SK-N-SH (cell line): ENCODE results near the gene NTPCR. TPM values are rescaled to one million over a fixed set of nuclear protein-coding genes. Genes with fewer than 3 reads are reported as not detected.

Experiments
- CTCF ChIA-PET: fragments of 300-600, 350-600 bp; formaldehyde crosslinking; extraction: SDS; loops from one replicate; lab custom pipeline; 2021; lab: Yijun Ruan, JAX
- POLR2A ChIA-PET: fragments of 350-600 bp; sonication (Branson Sonifier 250); formaldehyde crosslinking; extraction: SDS; loops from one replicate; lab custom pipeline; 2020; ENCODE audit warnings: antibody characterized with exemption, inconsistent platforms; lab: Yijun Ruan, JAX
- DNase-seq: peaks from one replicate; pipeline ENCODE4 v3.0.0; 2012
- H2AFZ ChIP-seq: fragments of 200-600 bp; sonication (generic); 2 replicates; pipeline ENCODE4 v1.8.1; 2016; ENCODE audit warnings: antibody characterized with exemption, mild to moderate bottlenecking, low read depth
- H3F3A ChIP-seq: fragments of 200-600 bp; sonication (generic); replicated peaks from 2 replicates; pipeline ENCODE3; 2016; ENCODE audit warnings: antibody characterized with exemption, mild to moderate bottlenecking; ENCODE audit not compliant: insufficient read depth
- H3K27ac ChIP-seq, 2 experiments: fragments of 200-500 bp in 1 of 2; fragments of 200-600 bp in 1 of 2; sonication (Bioruptor generic) in 1 of 2; sonication (generic), shearing (Covaris generic) in 1 of 2; 2 replicates each; pipeline versions ENCODE4 v1.5.1 to v1.6.1; 2014 to 2016; ENCODE audit warnings: low read depth in 2 of 2, inconsistent platforms in 1 of 2, low read length in 1 of 2, mild to moderate bottlenecking in 1 of 2, mixed read lengths in 1 of 2
- H3K27me3 ChIP-seq: fragments of 200-600 bp; sonication (generic), shearing (Covaris generic); 2 replicates; pipeline ENCODE4 v1.6.1; 2016; ENCODE audit warnings: mixed run types; ENCODE audit not compliant: insufficient read depth
- H3K36me3 ChIP-seq, 2 experiments: fragments of 200-500 bp in 1 of 2; fragments of 200-600 bp in 1 of 2; sonication (Bioruptor generic) in 1 of 2; sonication (generic) in 1 of 2; replicated peaks in 1 of 2; 2 replicates each; pipeline versions ENCODE3 to v1.5.1; 2014 to 2016; ENCODE audit warnings: low read length in 1 of 2, mild to moderate bottlenecking in 1 of 2; ENCODE audit not compliant: insufficient read depth in 2 of 2, control insufficient read depth in 1 of 2
- H3K4me1 ChIP-seq, 2 experiments: fragments of 200-500 bp in 1 of 2; fragments of 200-600 bp in 1 of 2; sonication (Bioruptor generic) in 1 of 2; sonication (generic), shearing (Covaris generic) in 1 of 2; 2 replicates each; pipeline versions ENCODE4 v1.5.1 to v1.6.1; 2014 to 2016; ENCODE audit warnings: low read depth in 1 of 2, low read length in 1 of 2, mixed run types in 1 of 2; ENCODE audit not compliant: insufficient read depth in 2 of 2, control insufficient read depth in 1 of 2
- H3K4me2 ChIP-seq: fragments of 200-600 bp; sonication (generic), shearing (Covaris generic); 2 replicates; pipeline ENCODE4 v1.6.1; 2017; ENCODE audit warnings: mixed run types
- H3K4me3 ChIP-seq, 2 experiments: fragments of 200-500 bp in 1 of 2; fragments of 200-600 bp in 1 of 2; sonication (Bioruptor generic) in 1 of 2; sonication (generic), shearing (Covaris generic) in 1 of 2; 2 replicates each; pipeline versions ENCODE4 v1.5.1 to v1.8.1; 2014 to 2016; ENCODE audit warnings: low read depth in 2 of 2, inconsistent platforms in 1 of 2, low read length in 1 of 2, mild to moderate bottlenecking in 1 of 2, mixed read lengths in 1 of 2, moderate library complexity in 1 of 2
- H3K79me2 ChIP-seq: fragments of 200-600 bp; sonication (generic); 2 replicates; pipeline ENCODE4 v1.8.1; 2017; ENCODE audit warnings: mild to moderate bottlenecking; ENCODE audit not compliant: insufficient read depth
- H3K9ac ChIP-seq: fragments of 200-600 bp; sonication (generic); 2 replicates; pipeline ENCODE4 v1.6.1; 2017; ENCODE audit warnings: mixed run types
- H3K9me2 ChIP-seq: fragments of 200-600 bp; sonication (generic); 2 replicates; pipeline ENCODE4 v1.6.1; 2017; ENCODE audit warnings: mixed run types
- H3K9me3 ChIP-seq: fragments of 200-600 bp; sonication (generic); 2 replicates; pipeline ENCODE4 v1.6.1; 2017; ENCODE audit warnings: mixed run types, mild to moderate bottlenecking, moderate library complexity
- H4K20me1 ChIP-seq: fragments of 200-600 bp; sonication (generic); 2 replicates; pipeline ENCODE4 v1.6.1; 2017; ENCODE audit warnings: mild to moderate bottlenecking, mixed run types; ENCODE audit not compliant: insufficient read depth
- CHD2 ChIP-seq: fragments of 150-350 bp; IDR thresholded peaks from 2 replicates; pipeline ENCODE4 v1.6.1; 2018; ENCODE audit warnings: low read length; ENCODE audit not compliant: partially characterized antibody
- CTCF ChIP-seq: fragments of 200-600 bp; sonication (generic); IDR thresholded peaks from 2 replicates; pipeline ENCODE4 v1.6.1; 2017; ENCODE audit warnings: antibody characterized with exemption, mild to moderate bottlenecking, moderate library complexity
- FOSL2 ChIP-seq: IDR thresholded peaks from 2 replicates; pipeline ENCODE4 v1.4.0; 2012; ENCODE audit warnings: low read depth, mild to moderate bottlenecking, moderate library complexity, borderline replicate concordance
- GATA2 ChIP-seq: sonication (generic); formaldehyde crosslinking; IDR thresholded peaks from 2 replicates; pipeline ENCODE4 v1.5.0; 2020; ENCODE audit warnings: mild to moderate bottlenecking, missing genetic modification reagents
- IRF3 ChIP-seq: fragments of 150-350 bp; IDR thresholded peaks from 2 replicates; pipeline ENCODE4 v1.6.1; 2016; ENCODE audit warnings: mild to moderate bottlenecking, low read depth, low read length
- MEF2A ChIP-seq: IDR thresholded peaks from 2 replicates; pipeline ENCODE4 v1.4.0; 2012; ENCODE audit warnings: low read depth, borderline replicate concordance
- MXI1 ChIP-seq: IDR thresholded peaks from 2 replicates; pipeline ENCODE4 v1.6.1; 2012; ENCODE audit warnings: mild to moderate bottlenecking, low read depth, low read length, improper control_type of control experiment
- POLR2AphosphoS5 ChIP-seq: IDR thresholded peaks from 2 replicates; pipeline ENCODE4 v1.6.1; 2012; ENCODE audit warnings: low read depth, low read length
- REST ChIP-seq: IDR thresholded peaks from 2 replicates; pipeline ENCODE4 v1.6.1; 2012; ENCODE audit warnings: mild to moderate bottlenecking, low read depth, low read length, moderate library complexity
- RXRA ChIP-seq: IDR thresholded peaks from 2 replicates; pipeline ENCODE4 v1.4.0; 2012; ENCODE audit warnings: low read depth, mild to moderate bottlenecking, borderline replicate concordance
- SIN3A ChIP-seq: IDR thresholded peaks from 2 replicates; pipeline ENCODE4 v1.6.1; 2012; ENCODE audit warnings: low read depth, mild to moderate bottlenecking, low read length, moderate library complexity, borderline replicate concordance
- TAF1 ChIP-seq: IDR thresholded peaks from 2 replicates; pipeline ENCODE4 v1.6.1; 2012; ENCODE audit warnings: low read depth, mild to moderate bottlenecking, low read length, moderate library complexity, borderline replicate concordance
- TCF12 ChIP-seq: IDR thresholded peaks from 2 replicates; pipeline ENCODE4 v1.4.0; 2012
- TEAD4 ChIP-seq: IDR thresholded peaks from 2 replicates; pipeline ENCODE4 v1.4.0; 2012; ENCODE audit warnings: mild to moderate bottlenecking, borderline replicate concordance; ENCODE audit not compliant: insufficient read depth
- USF1 ChIP-seq: IDR thresholded peaks from 2 replicates; pipeline ENCODE4 v1.4.0; 2012; ENCODE audit warnings: low read depth, borderline replicate concordance
- YY1 ChIP-seq: IDR thresholded peaks from 2 replicates; pipeline ENCODE4 v1.4.0; 2012; ENCODE audit warnings: low read depth, mild to moderate bottlenecking
- ZBTB33 ChIP-seq: IDR thresholded peaks from 2 replicates; pipeline ENCODE4 v1.4.0; 2012; ENCODE audit warnings: low read depth, borderline replicate concordance
- WGBS: methylation state at CpG from one replicate; pipeline ENCODE4 v1.1.6; 2017; ENCODE audit warnings: low lambda C conversion rate; 5-methylcytosine and 5-hydroxymethylcytosine counted together
- polyA plus RNA-seq, 3 experiments: library from polyadenylated mRNA; depleted of rRNA; stranded (reverse); fragments of >200 nt; gene quantifications; 2 replicates each; pipeline ENCODE4 v1.2.3, GENCODE V29; 2012

The NTPCR gene
- polyA plus RNA-seq, 1 of the 3 experiments (the other 2 are of a cell fraction), result 20.8 TPM

- H3K9me3 ChIP-seq, result no peaks in the 10 kb centered on the region
- H3K27me3 ChIP-seq, result no peaks in the 10 kb centered on the region
- no peak for TF ChIP-seq FOSL2
- TF ChIP-seq ZBTB33, result no peak
- TF ChIP-seq SIN3A, result no peak
- no peak for TF ChIP-seq TEAD4
- TF ChIP-seq USF1, result no peak
- TF ChIP-seq GATA2 (CRISPR knock-in tag), result no peak
- TF ChIP-seq CTCF, result no peak
- no peak for TF ChIP-seq TCF12
- TF ChIP-seq MEF2A, result no peak
- no peak for TF ChIP-seq REST
- no peak for TF ChIP-seq RXRA
- no peak for TF ChIP-seq IRF3
- TF ChIP-seq TAF1, result no peak
- no peak for TF ChIP-seq POLR2AphosphoS5
- TF ChIP-seq MXI1, result no peak
- no peak for TF ChIP-seq YY1
- TF ChIP-seq CHD2, result no peak
- POLR2A ChIA-PET, result no interaction called here
- no peak overlapping the region for H2AFZ ChIP-seq
- no peaks in the 10 kb centered on the region for H3K79me2 ChIP-seq
- no peaks in the 10 kb centered on the region for H3K9me2 ChIP-seq
- peaks cover 0 to 23% of the 10 kb centered on the region in 2 experiments for H3K36me3 ChIP-seq
- no peak for DNase-seq
- no peak overlapping the region for H3K4me3 ChIP-seq
- peaks cover 9 to 15% of the 10 kb centered on the region in 2 experiments; a peak in 3 of 4 replicates for H3K4me1 ChIP-seq
- CTCF ChIA-PET, result no interaction called here
- no peaks in the 10 kb centered on the region for H4K20me1 ChIP-seq
- no peak overlapping the region for H3K27ac ChIP-seq
- no peak overlapping the region for H3K4me2 ChIP-seq
- peaks cover 5% of the 10 kb centered on the region for H3F3A ChIP-seq
- 98% methylated on average over 10 of the region's 13 CpGs for WGBS
- no peak overlapping the region for H3K9ac ChIP-seq
These were observed 37.3 kb downstream of the NTPCR start for GRCh38 chr1:232987774-232988140.
